ENCODE data around the gene MYH9.
A peak's percentile ranks its signal among the peaks of the same experiment; 100 is the strongest.
"Not testable (repeated sequence)": the region's sequence is repeated elsewhere in the genome, so short reads cannot be mapped to it uniquely, and the experiment has no call there.

Gene MYH9

GRCh38 chr22:36387959-36388726, at the start of gene MYH9:
MYH9 (minus strand) TSS chr22:36387967; CDS start chr22:36349236, 38,731 bp downstream.
- DNase-seq (ENCODE audit: low spot score), result peak; percentile 100

DNA sequence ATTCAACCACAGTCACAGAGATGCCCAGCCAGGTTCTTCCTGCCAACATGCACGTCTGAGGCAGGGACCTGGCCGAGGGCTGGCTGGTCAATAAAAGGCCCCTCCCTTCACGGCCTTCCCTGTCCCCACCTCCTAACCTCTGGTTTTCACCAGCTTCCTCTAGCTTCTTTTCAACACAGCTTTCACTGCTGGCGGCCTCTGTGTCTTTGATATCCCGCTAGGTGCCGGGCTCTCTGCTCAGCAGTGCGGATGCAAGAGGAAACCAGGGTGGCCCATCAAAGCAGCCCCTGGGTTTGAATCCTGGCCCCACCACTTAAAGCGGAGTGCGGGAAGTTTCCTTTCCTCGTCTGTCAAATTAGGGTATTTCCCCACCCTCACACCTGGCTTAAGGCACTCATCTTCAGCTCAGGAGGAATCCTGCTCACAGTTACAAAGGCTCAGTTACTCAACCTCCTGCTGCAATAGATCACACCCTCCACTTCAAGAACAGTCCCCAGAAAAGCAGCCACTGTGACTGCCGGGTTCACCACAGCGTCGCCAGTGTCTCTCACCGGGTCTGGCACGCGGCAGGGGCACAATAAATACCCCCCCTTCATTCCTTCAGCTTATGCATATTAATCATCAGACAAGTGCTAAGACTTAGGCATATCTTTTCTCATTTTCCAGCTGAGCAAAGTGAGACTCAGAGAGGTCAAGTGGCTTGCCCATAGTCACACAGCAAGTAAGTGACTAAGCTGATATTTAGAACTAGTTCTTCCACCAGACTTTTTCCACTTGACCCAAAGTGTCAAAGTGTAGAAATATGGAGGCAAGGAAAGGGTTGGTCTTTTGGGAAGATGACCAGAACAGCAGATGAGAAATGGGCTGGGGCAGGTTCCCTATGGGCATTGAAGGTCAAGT, 48.0 kb upstream of the MYH9 start:
- no peak for DNase-seq (ENCODE audit: low spot score)

DNA sequence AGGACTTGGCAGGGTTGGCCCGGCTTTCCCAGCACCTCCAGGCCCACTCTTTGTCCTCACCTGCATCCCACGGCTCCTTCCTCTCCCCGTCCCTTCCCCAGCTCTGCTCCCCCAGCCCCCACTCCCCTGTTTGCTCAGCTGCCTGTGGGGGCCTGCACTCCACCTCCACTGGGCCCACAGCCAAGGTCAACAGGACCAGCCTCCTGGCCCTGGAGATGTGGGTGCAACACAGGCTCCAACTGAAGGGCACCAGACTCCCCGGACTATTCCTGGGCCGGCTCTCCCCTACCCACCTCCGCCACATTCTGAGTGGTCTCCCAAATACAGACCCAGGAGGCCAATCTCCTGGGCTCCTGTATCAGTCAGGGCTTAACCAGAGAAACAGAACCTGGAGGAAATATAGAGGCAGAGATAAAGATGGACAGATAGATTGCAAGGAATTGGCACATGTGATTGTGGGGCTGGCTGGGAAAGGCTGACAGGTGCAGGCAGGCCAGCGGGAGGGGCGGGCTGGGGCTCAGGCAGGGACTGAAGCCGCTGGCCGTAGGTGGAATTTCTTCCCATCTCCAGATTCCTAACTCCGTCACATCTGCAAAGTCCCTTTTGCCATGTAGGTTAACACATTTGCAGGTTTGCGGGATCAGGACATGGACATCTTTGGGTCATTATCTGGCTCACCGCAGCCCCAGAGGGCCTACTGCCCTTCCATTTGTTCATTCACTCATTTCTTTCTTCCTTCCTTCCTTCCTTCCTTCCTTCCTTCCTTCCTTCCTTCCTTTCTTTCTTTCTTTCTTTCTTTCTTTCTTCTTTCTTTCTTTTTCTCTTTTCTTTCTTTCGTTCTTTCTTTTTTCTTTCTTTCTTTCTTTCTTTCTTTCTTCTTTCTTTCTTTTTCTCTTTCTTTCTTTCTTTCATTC, 45.8 kb upstream of the MYH9 start:
- no peak for DNase-seq (ENCODE audit: low spot score)

- no peak for DNase-seq (ENCODE audit: low spot score)
These were observed 45.0 kb upstream of the MYH9 start for GRCh38 chr22:36432592-36433317.

DNA sequence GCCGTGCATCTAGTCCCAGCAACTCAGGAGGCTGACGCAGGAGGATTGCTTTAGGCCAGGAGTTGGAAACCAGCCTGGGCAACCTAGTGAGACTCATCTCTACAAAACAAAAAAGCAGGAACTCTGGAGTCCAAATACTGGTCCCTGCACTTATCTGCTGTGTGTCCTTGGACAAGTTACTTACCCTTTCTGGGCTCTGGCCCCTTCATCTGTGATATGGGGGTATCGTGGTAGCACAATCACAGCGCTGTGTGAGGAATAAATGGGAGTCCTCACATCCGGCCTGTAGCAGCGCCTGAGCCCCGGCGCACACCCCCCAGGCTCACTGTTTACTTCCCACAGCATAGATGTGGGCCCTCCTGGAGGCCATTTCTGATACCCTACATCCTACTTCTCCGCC, 44.2 kb upstream of the MYH9 start:
- DNase-seq (ENCODE audit: low spot score), result no peak

- DNase-seq (ENCODE audit: low spot score), result no peak
These were observed 43.1 kb upstream of the MYH9 start for GRCh38 chr22:36430863-36431262.

DNA sequence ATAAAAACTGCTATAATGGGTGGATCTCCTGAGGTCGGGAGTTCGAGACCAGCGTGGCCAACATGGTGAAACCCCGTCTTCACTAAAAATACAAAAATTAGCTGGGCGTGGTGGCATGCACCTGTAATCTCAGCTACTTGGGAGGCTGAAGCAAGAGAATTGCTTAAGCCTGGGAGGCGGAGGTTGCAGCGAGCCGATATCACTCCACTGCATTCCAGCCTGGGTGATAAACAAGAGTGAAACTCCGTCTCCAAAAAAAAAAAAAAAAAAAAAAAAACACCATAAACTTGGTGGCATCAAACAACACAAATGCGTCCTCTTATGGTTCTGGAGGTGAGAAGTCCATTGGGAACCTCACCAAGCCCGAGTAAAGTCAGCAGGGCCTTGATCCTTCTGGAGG, 40.2 kb upstream of the MYH9 start:
- not testable (repeated sequence) for DNase-seq (ENCODE audit: low spot score)

- no peak for DNase-seq (ENCODE audit: low spot score)
These were observed 38.3 kb upstream of the MYH9 start for GRCh38 chr22:36425977-36426523.

GRCh38 chr22:36424901-36425579, 37.3 kb upstream of the MYH9 start:
- no peak for DNase-seq (ENCODE audit: low spot score)

DNA sequence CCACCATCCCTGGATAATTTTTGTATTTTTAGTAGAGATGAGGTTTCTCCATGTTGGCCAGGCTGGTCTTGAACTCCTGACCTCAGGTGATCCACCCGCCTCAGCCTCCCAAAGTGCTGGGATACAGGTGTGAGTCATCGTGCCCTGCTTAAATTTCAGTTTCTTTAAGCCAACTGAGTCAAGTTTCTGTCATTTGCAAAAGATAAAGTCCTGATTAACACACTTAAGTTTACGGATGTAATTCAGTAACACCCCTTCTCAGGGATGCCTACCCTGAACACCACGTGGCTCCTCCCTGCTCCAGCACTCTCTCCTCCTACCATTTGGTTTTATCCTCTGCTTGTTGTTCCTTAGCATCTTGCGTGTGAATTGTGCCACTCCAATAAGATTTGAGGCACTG, 36.7 kb upstream of the MYH9 start:
- DNase-seq (ENCODE audit: low spot score), result not testable (repeated sequence)

GRCh38 chr22:36423461-36424404, 36.0 kb upstream of the MYH9 start:
- peak; percentile 28 for DNase-seq (ENCODE audit: low spot score)

DNA sequence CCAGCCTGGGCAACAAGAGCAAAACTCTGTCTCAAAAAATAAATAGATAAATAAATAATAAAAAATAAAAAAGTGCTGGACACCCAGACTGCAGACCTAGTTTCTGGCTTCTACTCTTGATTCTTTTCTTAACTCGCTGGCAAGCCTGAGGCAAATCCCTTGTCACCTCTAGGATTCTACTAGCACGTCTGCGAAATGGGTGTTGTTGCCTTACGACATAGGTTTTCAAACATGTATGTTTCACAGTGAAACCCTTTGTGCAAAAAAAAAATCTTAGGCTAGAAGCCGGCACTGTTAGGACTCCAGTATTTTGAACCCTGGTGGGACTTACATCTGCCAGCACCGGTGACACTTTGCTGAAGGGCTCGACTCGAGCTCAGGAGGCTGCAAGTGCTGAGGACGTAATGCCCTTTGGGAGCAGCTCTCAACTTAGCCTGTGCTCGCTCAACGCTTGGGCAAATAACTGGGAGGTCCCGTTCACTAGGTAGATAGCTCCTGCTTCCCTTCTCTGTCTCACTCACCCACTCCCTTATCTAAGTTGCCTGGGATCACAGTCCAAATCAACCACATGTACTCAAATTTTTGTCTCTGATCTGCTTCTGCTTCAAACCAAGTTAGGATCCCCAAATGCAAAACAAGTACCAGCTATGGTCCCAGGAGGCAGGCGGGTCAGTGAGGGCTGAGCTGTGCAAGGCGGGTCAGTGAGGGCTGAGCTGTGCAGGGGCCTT, 34.7 kb upstream of the MYH9 start:
- DNase-seq (ENCODE audit: low spot score), result no peak

GRCh38 chr22:36419912-36420882, 32.4 kb upstream of the MYH9 start:
- peak; percentile 17 for DNase-seq (ENCODE audit: low spot score)

DNA sequence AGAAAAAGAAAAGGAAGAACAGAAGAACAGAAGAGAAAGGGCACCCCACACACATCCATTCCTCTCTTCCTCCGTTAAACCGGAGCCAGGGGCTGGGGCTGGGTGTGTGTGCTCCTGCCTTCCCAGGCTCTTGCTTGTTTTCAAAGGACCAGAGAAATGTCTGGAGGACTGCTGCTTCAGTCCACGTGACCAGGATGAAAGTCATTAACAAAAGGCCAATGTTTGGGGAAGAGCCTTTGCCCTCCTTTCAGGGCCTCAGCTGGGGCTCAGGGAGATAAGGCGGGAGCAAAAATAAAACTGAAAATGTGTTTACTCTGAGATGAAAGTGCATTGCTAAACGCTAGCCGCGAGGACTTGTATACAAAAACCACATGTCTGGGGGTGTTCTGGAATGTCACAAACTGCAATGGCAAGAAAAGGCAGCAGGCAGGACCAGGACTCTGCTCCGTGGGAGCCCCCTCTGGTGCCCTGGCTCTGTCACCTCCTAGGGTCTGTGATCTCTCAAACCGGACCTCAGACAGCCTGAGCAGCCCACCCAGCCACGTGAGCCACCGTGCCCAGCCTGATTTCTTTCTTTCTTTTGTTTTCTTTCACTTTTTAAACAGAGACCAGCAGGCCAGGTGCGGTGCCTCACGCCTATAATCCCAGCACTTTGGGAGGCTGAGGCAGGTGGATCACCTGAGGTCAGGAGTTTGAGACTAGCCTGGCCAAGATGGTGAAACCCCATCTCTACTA, 31.6 kb upstream of the MYH9 start:
- DNase-seq (ENCODE audit: low spot score), result peak; percentile 77

GRCh38 chr22:36417281-36417686, 29.5 kb upstream of the MYH9 start:
- DNase-seq (ENCODE audit: low spot score), result no peak

DNA sequence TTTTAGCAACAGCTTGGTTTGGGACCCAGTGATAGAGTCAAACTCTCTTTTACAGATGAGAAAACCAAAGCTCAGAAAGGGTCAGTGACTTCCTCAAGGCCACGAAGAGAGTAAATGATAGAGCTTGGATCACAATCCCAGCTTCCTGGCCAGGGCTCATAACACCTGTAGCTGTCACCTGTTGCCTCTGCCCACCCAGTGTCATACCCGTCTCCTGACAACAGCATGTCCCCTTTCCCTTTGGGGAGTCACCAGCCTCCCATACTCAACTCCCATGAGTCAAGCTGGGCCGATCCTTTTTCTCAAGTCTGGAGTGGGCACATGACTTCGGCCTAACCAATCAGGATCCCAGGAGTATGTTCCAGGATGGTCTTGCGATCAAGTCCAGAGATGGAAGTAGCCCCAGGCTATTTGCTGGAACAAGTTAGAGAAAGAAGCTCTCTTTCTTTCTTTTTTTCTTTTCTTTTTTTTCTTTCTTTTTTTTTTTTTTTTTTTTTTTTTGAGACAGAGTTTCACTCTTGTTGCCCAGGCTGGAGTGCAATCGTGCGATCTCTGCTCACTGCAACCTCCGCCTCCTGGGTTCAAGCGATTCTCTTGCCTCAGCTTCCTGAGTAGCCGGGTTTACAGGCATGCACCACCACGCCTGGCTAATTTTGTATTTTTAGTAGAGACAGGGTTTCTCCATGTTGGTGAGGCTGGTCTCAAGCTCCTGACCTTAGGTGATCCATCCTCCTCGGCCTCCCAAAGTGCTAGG, 27.8 kb upstream of the MYH9 start:
- DNase-seq (ENCODE audit: low spot score), result no peak

All from pons (tissue), 1 donor.